Adrenal gland (tissue), 12 donors: ENCODE data around the gene MAST4. TPM values are rescaled to one million over a fixed set of nuclear protein-coding genes. Genes with fewer than 3 reads are reported as not detected.

Experiments used
- DNase-seq, 7 donors: peaks; one replicate each; pipeline ENCODE4 v3.0.0-alpha.2; 2019 to 2020
- H3K27ac ChIP-seq, 5 donors: fragments of 200-600 bp; sonication (generic) in 4 of 5; 1 replicate in 3 of 5; 2 replicates in 2 of 5; pipeline versions ENCODE4 v1.5.1 to v1.8.0; 2016 to 2020; ENCODE audit warnings: mild to moderate bottlenecking in 1 of 5
- H3K27me3 ChIP-seq: fragments of 200-600 bp; 2 replicates; pipeline ENCODE4 v1.8.0; 2021
- H3K36me3 ChIP-seq, 2 donors: fragments of 200-600 bp; replicated peaks in 1 of 2; 1 replicate in 1 of 2; 2 replicates in 1 of 2; pipeline versions ENCODE4 v1.5.1 to v1.8.0; 2018 to 2022
- H3K4me1 ChIP-seq, 2 donors: fragments of 200-600 bp; replicated peaks in 1 of 2; 1 replicate in 1 of 2; 2 replicates in 1 of 2; pipeline versions ENCODE4 v1.5.1 to v1.8.0; 2018 to 2021
- H3K4me3 ChIP-seq, 4 donors: fragments of 200-600 bp; sonication (generic) in 3 of 4; one replicate each; pipeline ENCODE4 v1.5.1; 2016 to 2018
- H3K9me3 ChIP-seq, 3 donors: fragments of 200-600 bp; sonication (generic) in 1 of 3; replicated peaks in 1 of 3; 1 replicate in 2 of 3; 2 replicates in 1 of 3; pipeline versions ENCODE4 v1.5.1 to v1.8.0; 2016 to 2021
- POLR2A ChIP-seq, 2 donors: fragments of 450-650 bp; IDR thresholded peaks; one replicate each; pipeline ENCODE4 v1.6.1; 2017; ENCODE audit warnings: antibody characterized with exemption in 2 of 2, mild to moderate bottlenecking in 2 of 2, moderate library complexity in 1 of 2
- WGBS, 4 donors: extraction: QIAGEN DNeasy Blood & Tissue Kit in 2 of 4; methylation state at CpG; one replicate each; pipeline versions ENCODE4 v1.1.5 to v1.1.7; 2013 to 2017; 5-methylcytosine and 5-hydroxymethylcytosine counted together
- intact Hi-C, 2 donors: fragments of 100-400 bp; cut with DNase I; formaldehyde crosslinking; loops; one replicate each; pipeline versions ENCODE4 v1.14.1 to v1.15.0; 2022 to 2023
- polyA plus RNA-seq, 3 donors: library from polyadenylated mRNA; stranded (reverse); fragments of 200-250 nt in 2 of 3; fragments of 350-450 nt in 1 of 3; fragmentation: Illumina TruSeq in 1 of 3; extraction: RNeasy Lipid Tissue Mini Kit (QIAGEN cat#74804) in 1 of 3; gene quantifications; one replicate each; pipeline ENCODE4 v1.2.3, GENCODE V29; 2013 to 2014
- total RNA-seq, 9 donors: library from RNA; depleted of rRNA in 4 of 9; stranded (reverse); fragments of >200 nt in 4 of 9; fragments of 120-200 nt in 1 of 9; fragmentation: NEBNext Ultra II Directional in 1 of 9; extraction: Animal tissue kit (Norgen Biotek cat#: 25700) in 1 of 9; gene quantifications; one replicate each; pipeline versions ENCODE4 v1.1.0 to v1.2.4, GENCODE V29; 2013 to 2023
- TF ChIP-seq, protein P1 (sequence below), 6 experiments: fragments of 450-650 bp in 4 of 6; fragments of 200-600 bp in 2 of 6; sonication (generic) in 1 of 6; IDR thresholded peaks; 1 replicate in 5 of 6; 2 replicates in 1 of 6; pipeline versions ENCODE4 v1.5.1 to v1.8.0; 2016 to 2021; ENCODE audit warnings: antibody characterized with exemption in 6 of 6, mild to moderate bottlenecking in 2 of 6, moderate library complexity in 1 of 6
- donor health status: healthy with polysubstance abuse.
- donor health status: Bipolar disorder and iron deficiency.
- donor health status: DM: yes; HTN: yes; CAD: no.
- donor health status: DM: no; HTN: no; CAD: no.
- donor health status: DM: no; HTN: no; CAD: no.
- donor health status: DM: yes; HTN: yes; CAD: no.

Gene MAST4
- total and polyA plus RNA-seq, 12 donors = 12.3 to 95.0 (median 42.8) TPM

DNA sequence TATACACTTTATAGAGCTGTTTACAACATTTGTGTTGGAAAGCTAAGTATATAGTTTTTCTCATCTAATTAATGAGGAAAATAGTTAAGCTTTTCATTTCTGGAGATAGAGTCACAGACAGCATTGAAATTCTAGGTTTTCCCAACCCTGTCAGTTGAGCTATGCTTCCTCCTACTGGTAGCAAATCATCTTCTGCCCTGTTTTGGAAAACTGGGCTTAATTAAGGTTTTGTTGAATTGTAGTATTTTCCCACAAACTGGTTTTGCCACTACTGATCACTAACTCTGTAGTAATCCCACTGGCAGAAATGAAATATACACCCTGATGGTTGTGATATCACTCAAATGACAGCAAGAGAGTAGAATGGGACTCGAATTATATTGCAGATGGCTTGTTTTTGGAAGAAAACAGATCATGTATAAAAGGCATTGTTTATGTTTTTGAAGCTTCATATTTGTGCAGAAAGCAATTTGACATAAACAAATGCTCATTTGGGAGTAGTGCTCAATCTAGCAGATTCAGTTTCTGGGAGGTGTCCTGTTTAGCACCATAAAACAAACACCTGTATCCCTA, 553.8 kb downstream of the MAST4 start:
- Histone ChIP-seq H3K4me1 (no peaks in the 10 kb centered on the region), H3K4me3 (no peak overlapping the region), H3K27me3 (no peaks in the 10 kb centered on the region), H3K36me3 (peaks cover 0 to 36% of the 10 kb centered on the region in 2 donors), H3K9me3 (no peaks in the 10 kb centered on the region), H3K27ac (no peak overlapping the region)
- no peak for DNase-seq
- intact Hi-C loops = loop anchor here (5.0 to 10.0 kb wide), 3 partner anchors 145 to 335 kb away; no protein-coding TSS in a partner anchor
- TF ChIP-seq, protein P1, sequence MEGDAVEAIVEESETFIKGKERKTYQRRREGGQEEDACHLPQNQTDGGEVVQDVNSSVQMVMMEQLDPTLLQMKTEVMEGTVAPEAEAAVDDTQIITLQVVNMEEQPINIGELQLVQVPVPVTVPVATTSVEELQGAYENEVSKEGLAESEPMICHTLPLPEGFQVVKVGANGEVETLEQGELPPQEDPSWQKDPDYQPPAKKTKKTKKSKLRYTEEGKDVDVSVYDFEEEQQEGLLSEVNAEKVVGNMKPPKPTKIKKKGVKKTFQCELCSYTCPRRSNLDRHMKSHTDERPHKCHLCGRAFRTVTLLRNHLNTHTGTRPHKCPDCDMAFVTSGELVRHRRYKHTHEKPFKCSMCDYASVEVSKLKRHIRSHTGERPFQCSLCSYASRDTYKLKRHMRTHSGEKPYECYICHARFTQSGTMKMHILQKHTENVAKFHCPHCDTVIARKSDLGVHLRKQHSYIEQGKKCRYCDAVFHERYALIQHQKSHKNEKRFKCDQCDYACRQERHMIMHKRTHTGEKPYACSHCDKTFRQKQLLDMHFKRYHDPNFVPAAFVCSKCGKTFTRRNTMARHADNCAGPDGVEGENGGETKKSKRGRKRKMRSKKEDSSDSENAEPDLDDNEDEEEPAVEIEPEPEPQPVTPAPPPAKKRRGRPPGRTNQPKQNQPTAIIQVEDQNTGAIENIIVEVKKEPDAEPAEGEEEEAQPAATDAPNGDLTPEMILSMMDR (IDR thresholded peaks at IDR 0.05) = peak in 4 of 6 experiments; percentile 33 to 52 (median 42)
- no peak for TF ChIP-seq POLR2A (IDR thresholded peaks at IDR 0.05)
- 83 to 96% (median 85%) methylated on average over 1 of the region's 1 CpG for WGBS, 4 donors

DNA sequence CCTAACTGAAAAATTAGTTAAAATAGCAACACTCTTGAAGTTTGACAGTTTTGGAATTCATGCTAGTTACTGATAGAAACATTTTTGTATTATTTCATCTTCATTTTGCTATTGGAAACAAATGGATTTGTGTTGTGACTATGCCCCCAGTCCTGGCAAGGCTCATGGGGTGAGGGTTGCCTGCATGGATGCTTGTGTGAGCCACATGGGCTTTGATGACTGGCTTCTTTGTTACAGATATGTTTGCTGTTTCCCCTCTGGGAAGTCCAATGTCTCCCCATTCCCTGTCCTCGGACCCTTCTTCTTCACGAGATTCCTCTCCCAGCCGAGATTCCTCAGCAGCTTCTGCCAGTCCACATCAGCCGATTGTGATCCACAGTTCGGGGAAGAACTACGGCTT, 556.2 kb downstream of the MAST4 start:
- Histone ChIP-seq H3K36me3 (peaks cover 0 to 27% of the 10 kb centered on the region in 2 donors), H3K4me3 (no peak overlapping the region), H3K27ac (no peak overlapping the region), H3K9me3 (no peaks in the 10 kb centered on the region), H3K4me1 (no peaks in the 10 kb centered on the region), H3K27me3 (no peaks in the 10 kb centered on the region)
- intact Hi-C loops = loop anchor here in 1 of 2 donors (5.0 to 10.0 kb wide), 2 partner anchors 165 to 338 kb away; no protein-coding TSS in a partner anchor
- WGBS, 4 donors = 92 to 95% (median 93%) methylated on average over 6 of the region's 6 CpGs
- DNase-seq = no peak
- TF ChIP-seq, protein P1 (IDR thresholded peaks at IDR 0.05) = no peak
- no peak for TF ChIP-seq POLR2A (IDR thresholded peaks at IDR 0.05)

DNA sequence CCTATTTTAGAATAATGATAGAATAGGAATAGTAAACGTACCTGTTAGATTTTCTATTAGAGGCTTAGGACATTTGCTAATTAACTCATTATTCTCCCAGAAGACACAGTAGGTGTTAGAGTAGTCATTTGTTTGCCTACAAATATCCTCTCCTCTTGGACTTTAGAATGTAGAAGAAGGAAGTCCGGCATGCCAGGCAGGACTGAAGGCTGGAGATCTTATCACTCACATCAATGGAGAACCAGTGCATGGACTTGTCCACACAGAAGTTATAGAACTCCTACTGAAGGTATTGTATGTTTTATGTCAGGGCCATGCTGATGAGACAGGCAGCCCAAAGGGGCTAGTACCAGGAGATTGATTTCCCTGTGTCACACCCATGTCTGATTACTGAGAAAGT, 557.1 kb downstream of the MAST4 start:
- peaks cover 0 to 27% of the 10 kb centered on the region in 2 donors for H3K36me3 ChIP-seq
- DNase-seq = no peak
- TF ChIP-seq, protein P1 (IDR thresholded peaks at IDR 0.05) = no peak
- no peak for TF ChIP-seq POLR2A (IDR thresholded peaks at IDR 0.05)
- 87 to 94% (median 90%) methylated on average over 2 of the region's 2 CpGs for WGBS, 4 donors
- H3K9me3 ChIP-seq = no peaks in the 10 kb centered on the region
- H3K27ac ChIP-seq = no peak overlapping the region
- intact Hi-C loops = loop anchor here in 1 of 2 donors (5.0 to 10.0 kb wide), 2 partner anchors 166 to 338 kb away; no protein-coding TSS in a partner anchor
- H3K4me1 ChIP-seq = no peaks in the 10 kb centered on the region
- H3K4me3 ChIP-seq = no peak overlapping the region
- no peaks in the 10 kb centered on the region for H3K27me3 ChIP-seq

DNA sequence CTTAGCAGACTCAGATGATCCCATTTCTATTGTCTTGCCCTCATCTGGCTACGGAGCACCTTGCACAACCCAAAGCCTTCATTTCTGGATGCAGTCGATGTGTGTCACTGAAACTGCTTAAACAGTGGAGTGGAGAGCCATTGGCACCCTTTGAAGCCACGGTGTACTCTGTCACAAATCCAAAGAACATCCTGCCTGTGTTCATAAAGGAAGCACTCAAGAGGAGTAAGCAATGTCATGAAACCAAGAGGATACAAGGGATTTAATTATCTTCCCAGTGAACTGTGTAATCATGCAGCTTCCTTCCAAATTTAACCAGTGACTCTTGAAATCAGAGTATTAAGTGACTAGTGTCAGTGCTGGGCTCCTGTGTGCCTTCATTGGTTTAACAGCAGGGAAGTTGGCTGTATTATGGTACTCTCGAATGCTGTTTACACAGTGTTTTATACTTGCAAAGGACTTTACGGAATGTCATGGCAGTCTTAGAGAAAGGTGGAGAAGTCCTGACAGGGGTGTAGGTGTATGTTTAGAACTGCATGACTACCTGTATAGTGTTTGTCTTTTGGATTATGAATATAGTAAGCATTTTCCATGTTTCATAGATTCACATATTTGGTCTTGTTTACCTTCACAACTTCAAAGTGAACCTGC, 558.5 kb downstream of the MAST4 start:
- no peak for DNase-seq
- H3K27me3 ChIP-seq = no peaks in the 10 kb centered on the region
- no peak for TF ChIP-seq POLR2A (IDR thresholded peaks at IDR 0.05)
- TF ChIP-seq, protein P1 (IDR thresholded peaks at IDR 0.05) = no peak
- H3K4me1 ChIP-seq = no peaks in the 10 kb centered on the region
- no peak overlapping the region for H3K4me3 ChIP-seq
- H3K27ac ChIP-seq = no peak overlapping the region
- no peaks in the 10 kb centered on the region for H3K9me3 ChIP-seq
- 83 to 87% (median 85%) methylated on average over 5 of the region's 5 CpGs for WGBS, 4 donors
- peaks cover 0 to 27% of the 10 kb centered on the region in 2 donors for H3K36me3 ChIP-seq
- intact Hi-C loops = loop anchor here in 1 of 2 donors (5.0 to 10.0 kb wide), 2 partner anchors 167 to 340 kb away; no protein-coding TSS in a partner anchor
